Osteoblast (primary cell): ENCODE data around the gene TSSK6. TPM values are rescaled to one million over a fixed set of nuclear protein-coding genes. Genes with fewer than 3 reads are reported as not detected.

Experiments
- DNase-seq: peaks from one replicate; pipeline ENCODE4 v3.0.0; 2011; ENCODE audit warnings: low spot score, mixed read lengths; ENCODE audit not compliant: insufficient read length; ENCODE audit errors: missing footprints
- H2AFZ ChIP-seq: 2 replicates; pipeline ENCODE4 v1.6.0; 2011; ENCODE audit warnings: mild to moderate bottlenecking, low read length
- H3K27ac ChIP-seq: 2 replicates; pipeline ENCODE4 v1.5.1; 2011; ENCODE audit warnings: mild to moderate bottlenecking, low read depth, low read length, moderate library complexity
- H3K27me3 ChIP-seq: 2 replicates; pipeline ENCODE4 v1.6.0; 2012; ENCODE audit warnings: mild to moderate bottlenecking, control low read depth, inconsistent platforms, low read length, moderate library complexity; ENCODE audit not compliant: insufficient read depth
- H3K36me3 ChIP-seq: 2 replicates; pipeline ENCODE4 v1.5.1; 2011; ENCODE audit warnings: mild to moderate bottlenecking, low read length, control low read depth, moderate library complexity; ENCODE audit not compliant: insufficient read depth
- H3K4me1 ChIP-seq: 2 replicates; pipeline ENCODE4 v1.5.1; 2011; ENCODE audit warnings: mild to moderate bottlenecking, low read length, control low read depth, moderate library complexity; ENCODE audit not compliant: insufficient read depth
- H3K4me2 ChIP-seq: 2 replicates; pipeline ENCODE4 v1.6.0; 2011; ENCODE audit warnings: mild to moderate bottlenecking, low read length; ENCODE audit not compliant: insufficient read depth
- H3K4me3 ChIP-seq: fragments of 200-600 bp; sonication (generic); 3 replicates; pipeline ENCODE4 v1.5.1; 2012; ENCODE audit warnings: mild to moderate bottlenecking, low read length, inconsistent platforms; ENCODE audit not compliant: insufficient read depth
- H3K79me2 ChIP-seq: 2 replicates; pipeline ENCODE4 v1.6.0; 2012; ENCODE audit warnings: mild to moderate bottlenecking, low read length, control low read depth, inconsistent platforms; ENCODE audit not compliant: insufficient read depth
- H3K9me3 ChIP-seq: 2 replicates; pipeline ENCODE4 v1.5.1; 2011; ENCODE audit warnings: low read depth, low read length, control low read depth
- H4K20me1 ChIP-seq: 2 replicates; pipeline ENCODE4 v1.6.0; 2012; ENCODE audit warnings: mild to moderate bottlenecking, low read length, control low read depth; ENCODE audit not compliant: insufficient read depth
- CTCF ChIP-seq: IDR thresholded peaks from 2 replicates; pipeline ENCODE4 v1.5.1; 2011; ENCODE audit warnings: mild to moderate bottlenecking, low read depth, low read length, moderate library complexity; ENCODE audit errors: extremely low read depth
- total RNA-seq: library from RNA; depleted of rRNA; stranded (reverse); fragments of >200 nt; gene quantifications from 2 replicates; pipeline ENCODE4 v1.2.3, GENCODE V29; 2012

The TSSK6 gene
- total RNA-seq, 1 donor = 4.3 TPM

DNA sequence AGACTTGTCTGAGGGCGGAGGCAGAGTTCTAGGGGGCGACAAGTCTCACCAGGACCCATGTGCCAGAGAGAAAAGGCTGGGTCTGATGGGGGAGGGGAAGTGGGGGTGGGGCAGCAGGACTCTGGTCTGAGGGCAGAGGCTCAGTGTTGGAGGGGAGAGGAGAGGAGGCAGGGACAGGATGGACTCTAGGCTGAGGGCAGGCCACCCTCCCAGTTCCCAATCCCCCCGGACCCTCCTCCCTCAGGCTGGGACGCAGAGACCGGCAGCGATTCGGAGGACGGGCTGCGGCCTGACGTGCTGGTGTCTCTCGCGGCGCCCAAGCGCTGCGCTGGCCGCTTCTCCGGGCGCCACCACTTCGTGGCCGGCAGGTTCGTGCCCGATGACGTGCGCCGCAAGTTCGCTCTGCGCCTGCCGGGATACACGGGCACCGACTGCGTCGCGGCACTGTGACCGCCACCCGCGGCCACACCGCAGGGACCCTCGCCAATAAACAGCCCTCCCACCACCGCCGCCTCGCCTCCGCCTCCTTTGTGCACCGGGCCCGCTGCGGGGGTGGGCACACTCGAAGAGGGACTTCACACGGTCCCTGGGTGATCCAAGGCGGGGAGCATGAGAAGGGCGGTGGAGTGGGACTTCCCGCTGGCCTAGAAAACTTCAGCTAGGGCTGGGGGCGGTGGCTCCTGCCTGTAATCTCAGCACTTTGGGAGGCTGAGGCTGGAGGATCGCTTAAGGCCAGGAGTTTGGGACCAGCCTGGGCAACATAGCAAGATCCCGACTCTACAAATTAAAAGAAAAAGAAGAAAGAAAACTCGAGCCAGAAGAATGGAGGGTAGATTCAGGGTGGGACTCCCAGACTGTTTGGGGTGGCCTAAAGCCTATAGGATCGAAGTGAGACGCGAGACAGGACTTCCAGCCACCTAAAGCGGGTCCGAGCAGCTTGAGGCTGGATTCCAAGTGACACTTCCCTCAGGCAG, 22.0 kb upstream of the TSSK6 start:
- H4K20me1 ChIP-seq = peaks cover 4% of the 10 kb centered on the region
- no peak for TF ChIP-seq CTCF
- peaks cover 13% of the 10 kb centered on the region for H3K4me1 ChIP-seq
- DNase-seq = peak; percentile 94
- no peaks in the 10 kb centered on the region for H3K79me2 ChIP-seq
- no peak overlapping the region for H2AFZ ChIP-seq
- peak overlapping the region; percentile 58 for H3K4me2 ChIP-seq
- peak overlapping the region; percentile 37 for H3K4me3 ChIP-seq
- H3K36me3 ChIP-seq = no peaks in the 10 kb centered on the region
- H3K27me3 ChIP-seq = peaks cover 14% of the 10 kb centered on the region
- no peaks in the 10 kb centered on the region for H3K9me3 ChIP-seq
- H3K27ac ChIP-seq = no peak overlapping the region

GRCh38 chr19:19535311-19536191, 20.2 kb upstream of the TSSK6 start:
- Histone ChIP-seq H4K20me1 (peaks cover 4% of the 10 kb centered on the region), H2AFZ (no peak overlapping the region), H3K79me2 (no peaks in the 10 kb centered on the region), H3K4me1 (peaks cover 13% of the 10 kb centered on the region), H3K27me3 (peaks cover 14% of the 10 kb centered on the region), H3K4me2 (no peak overlapping the region), H3K36me3 (no peaks in the 10 kb centered on the region), H3K9me3 (no peaks in the 10 kb centered on the region), H3K4me3 (no peak overlapping the region), H3K27ac (no peak overlapping the region)
- peak; percentile 88 for DNase-seq
- no peak for TF ChIP-seq CTCF

DNA sequence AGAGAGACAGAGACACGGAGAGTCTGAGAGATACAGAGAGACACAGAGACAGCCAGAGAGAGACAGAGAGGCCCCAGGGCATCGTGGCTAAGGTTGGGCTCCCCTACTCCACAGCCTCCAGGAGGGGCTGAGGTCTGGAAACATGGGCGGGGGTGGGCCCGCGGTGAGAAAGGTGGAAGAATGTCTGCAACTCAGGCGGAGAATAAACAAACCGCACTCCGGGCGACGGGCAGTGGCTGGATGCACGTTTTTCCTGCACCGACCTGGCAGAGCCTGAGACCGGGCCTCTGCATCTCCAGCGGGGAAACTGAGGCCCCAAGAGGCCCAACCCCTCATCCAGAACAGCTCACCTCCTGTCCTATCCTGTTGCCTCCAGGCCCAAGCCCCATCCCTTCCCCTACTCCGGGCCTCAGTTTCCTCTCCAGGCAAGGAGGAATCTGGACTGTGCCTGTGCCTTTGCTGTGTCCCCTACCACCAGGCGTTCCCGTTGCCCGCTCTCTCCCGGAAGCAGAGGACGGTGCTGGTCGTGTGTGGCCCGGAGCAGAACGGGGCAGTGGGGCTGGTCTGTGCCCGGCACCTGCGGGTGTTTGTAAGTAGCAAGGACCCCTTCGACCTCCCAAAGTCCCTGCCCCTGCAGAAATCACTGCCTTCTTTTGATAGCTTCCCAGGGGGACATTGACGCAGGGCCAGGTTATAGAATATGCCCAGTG, 19.4 kb upstream of the TSSK6 start:
- Histone ChIP-seq H2AFZ (no peak overlapping the region), H3K4me3 (no peak overlapping the region), H3K4me1 (peaks cover 15% of the 10 kb centered on the region), H3K4me2 (no peak overlapping the region), H4K20me1 (peaks cover 4% of the 10 kb centered on the region), H3K36me3 (no peaks in the 10 kb centered on the region), H3K79me2 (no peaks in the 10 kb centered on the region), H3K9me3 (no peaks in the 10 kb centered on the region), H3K27me3 (peaks cover 14% of the 10 kb centered on the region), H3K27ac (no peak overlapping the region)
- no peak for TF ChIP-seq CTCF
- peak; percentile 87 for DNase-seq
